NCI-H69 (cell line): ENCODE results near the gene CPNE7.
"Not testable (repeated sequence)": the region's sequence is repeated elsewhere in the genome, so short reads cannot be mapped to it uniquely, and the experiment has no call there.

ENCODE experiments used
- DNase-seq: peaks from one replicate; lab custom pipeline; 2025; lab: John Stamatoyannopoulos, UW

The CPNE7 gene

DNA sequence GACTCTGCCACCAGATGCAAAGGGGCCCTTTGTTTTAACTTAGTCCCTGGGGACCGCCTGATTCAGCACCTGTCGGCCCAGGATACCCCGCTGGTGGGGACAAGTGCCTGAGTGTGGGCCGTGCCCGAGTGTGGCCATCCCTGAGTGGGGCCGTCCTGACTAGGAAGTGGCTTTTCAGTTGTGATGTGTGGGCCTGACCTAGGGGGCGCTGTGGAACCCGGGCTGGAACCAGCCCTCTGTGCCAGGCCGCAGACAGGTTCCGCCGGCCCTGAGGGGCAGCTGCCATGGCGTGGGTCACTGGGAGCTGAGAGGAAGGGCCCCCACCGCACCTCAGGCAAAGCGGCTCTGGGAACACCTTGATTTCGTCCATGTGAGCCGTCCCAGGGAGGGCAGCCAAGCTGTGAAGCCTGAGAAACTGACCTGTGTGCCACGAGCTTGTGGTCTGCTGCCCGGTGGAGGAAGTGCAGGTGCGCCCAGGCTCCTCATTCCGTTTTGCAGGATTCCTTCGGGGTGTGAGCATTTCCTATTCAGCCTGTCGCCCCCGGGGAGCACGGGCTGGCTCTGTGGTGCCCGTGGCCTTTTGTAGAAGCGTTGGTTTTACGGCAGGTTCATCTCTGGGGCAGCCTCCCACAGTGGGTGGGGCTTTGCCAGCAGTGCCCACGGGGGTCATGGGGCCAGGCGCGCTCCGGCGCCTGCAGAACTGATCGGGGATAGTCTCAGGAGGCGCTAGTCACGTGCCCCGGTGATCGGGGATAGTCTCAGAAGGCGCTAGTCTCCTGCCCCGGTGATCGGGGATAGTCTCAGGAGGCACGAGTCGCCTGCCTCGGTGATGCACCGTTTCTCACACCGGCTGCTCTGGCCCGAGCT, 9.8 kb upstream of the CPNE7 start:
- peak; percentile 60 for DNase-seq

DNA sequence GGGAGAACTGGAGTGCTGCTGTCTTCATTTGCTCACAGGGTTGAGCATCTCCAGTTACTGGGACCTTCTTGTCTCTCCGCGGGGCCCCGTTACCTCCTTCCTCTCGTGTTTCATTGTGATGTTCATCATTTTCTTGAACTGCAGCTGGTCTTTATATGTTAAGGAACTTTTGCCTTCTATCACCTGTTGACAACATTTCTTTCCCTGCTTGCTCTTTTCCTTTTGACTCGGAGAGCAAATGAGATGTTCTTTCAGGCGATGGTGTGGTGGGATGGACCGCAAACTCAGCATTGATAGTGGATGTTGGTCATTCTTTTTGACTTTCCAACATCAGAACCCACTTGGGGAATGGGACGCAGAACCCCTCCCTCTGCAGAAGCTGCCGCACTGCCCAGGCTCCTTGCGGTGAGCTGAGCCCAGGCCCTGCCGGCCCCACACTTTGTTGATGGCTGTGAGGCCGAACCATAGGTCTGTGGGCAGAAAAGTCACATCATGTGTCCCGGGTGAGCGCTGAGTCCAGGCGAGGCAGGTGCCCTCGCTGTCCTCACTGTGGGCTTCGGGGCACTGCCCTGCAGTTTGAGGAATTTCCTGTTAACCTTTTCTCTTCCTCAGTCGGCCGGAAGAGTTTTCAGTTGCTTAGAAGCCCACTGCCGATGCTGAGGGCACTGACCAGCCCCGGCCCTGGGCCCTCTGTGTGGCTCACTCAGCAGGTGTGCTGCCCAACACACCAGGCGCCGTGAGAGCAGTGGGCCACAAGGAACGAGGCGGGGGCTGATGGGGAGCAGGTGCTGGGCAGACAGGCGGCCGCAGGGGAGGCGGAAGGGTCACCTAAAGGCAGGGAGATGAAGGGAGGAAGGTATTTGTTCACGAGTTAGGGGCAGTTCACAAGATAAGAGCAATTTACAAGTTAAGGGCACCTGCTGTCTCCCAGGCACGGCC, 7.6 kb upstream of the CPNE7 start:
- DNase-seq, result no peak

GRCh38 chr16:89569506-89570341, 5.8 kb upstream of the CPNE7 start:
- DNase-seq, result no peak

GRCh38 chr16:89570342-89570923, 5.1 kb upstream of the CPNE7 start:
- DNase-seq, result no peak

DNA sequence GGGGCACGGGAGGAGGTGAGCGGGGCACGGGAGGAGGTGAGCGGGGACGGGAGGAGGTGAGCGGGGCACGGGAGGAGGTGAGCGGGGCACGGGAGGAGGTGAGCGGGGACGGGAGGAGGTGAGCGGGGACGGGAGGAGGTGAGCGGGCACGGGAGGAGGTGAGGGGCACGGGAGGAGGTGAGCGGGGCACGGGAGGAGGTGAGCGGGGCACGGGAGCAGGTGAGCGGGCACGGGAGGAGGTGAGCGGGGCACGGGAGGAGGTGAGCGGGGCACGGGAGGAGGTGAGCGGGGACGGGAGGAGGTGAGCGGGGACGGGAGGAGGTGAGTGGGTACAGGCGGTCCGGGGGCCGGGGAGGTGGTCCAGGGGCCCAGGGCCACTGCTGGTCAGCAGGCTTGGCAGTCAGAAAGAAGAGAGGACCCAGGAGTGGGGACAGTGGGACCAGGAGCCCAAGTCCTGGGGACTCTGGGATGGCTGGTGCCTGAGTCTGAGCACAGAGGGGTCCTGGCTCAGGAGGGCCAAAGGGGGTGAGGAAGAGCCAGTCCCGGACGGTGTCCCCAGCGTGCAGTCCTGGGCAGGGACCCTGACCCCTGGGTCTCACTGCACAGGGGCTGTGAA, 4.5 kb upstream of the CPNE7 start:
- not testable (repeated sequence) for DNase-seq

DNA sequence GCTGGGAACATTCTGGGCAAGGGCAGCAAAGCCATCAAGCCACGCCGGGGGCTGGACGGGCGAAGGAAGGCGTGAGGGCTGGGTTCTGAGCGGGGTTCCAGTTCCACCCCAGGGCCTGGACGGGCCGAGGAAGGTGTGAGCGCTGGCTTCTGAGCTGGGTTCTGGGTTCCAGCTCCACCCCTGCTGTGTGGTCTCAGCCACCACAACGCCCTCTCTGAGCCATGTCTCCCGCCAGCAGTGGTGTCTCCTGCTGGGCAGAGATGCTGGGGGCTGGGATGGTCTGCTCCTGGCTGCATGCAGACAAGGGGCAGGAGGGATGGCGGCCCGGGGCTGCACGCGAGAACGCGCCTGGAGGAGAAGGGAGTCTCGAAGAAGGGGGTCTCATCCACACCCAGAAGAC, 3.9 kb upstream of the CPNE7 start:
- no peak for DNase-seq

DNA sequence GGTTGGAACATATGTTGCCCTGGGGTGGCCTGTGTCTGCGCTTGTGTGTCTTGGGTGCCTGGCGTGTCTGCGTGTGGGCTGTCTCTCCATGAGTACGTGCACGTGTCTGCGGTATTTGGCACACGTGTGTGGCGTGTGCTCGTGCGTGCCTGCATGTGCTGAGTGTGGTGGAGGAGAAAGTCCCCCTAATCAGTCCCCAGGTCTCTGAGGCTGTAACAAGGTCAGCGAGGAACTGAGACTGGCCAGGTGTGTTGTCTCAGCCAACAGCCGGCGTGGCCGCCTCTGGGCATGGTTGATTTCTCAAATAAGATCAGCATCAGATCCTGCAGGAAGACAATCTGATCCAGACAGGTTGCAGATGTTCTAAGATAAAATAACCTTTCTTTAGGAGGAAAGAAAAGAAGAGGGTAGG, 3.5 kb upstream of the CPNE7 start:
- no peak for DNase-seq

- no peak for DNase-seq
Measured at GRCh38 chr16:89572485-89573205, 2.9 kb upstream of the CPNE7 start.

DNA sequence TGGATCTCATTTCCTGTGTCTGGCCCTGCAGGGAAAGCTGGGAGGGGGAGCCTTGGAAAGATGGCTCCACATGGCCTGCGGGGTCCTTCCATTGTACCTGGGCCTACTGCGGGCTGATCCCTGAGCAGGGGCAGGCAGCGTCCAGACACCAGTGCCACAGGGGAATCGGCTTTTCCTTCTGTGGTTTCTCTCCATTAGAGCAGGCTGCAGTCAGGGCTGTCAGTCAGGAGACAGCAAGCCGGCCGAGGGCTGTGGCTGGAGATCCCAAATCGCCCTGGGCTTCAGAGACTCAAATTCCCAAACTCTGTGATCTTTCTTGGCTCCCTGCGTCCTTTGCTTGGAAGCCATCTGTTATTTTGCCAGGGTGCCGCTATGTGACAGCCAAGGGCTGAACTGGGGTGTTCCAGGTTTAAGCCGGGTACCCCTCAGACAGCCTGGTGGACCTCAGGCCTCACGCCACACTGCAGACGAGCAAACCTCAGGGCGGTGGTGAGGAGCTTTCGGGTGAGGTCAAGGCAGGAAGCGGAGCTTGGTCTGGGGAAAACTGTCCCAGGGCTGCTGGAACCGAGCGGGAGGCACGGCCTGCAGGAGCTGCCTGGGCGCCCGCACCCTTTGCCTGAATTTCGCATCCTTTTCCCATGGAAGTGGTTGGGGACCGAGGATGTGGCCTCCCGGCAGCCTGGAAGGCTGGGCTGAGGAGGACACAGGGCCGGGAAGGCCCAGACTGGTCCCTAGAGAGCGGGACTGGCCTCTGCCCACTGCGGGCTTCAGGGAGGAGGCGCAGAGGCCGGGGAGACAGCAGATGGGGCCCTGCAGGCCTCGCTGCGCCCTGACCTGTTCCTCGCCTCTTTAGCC, 1.5 kb upstream of the CPNE7 start:
- DNase-seq, result no peak

DNA sequence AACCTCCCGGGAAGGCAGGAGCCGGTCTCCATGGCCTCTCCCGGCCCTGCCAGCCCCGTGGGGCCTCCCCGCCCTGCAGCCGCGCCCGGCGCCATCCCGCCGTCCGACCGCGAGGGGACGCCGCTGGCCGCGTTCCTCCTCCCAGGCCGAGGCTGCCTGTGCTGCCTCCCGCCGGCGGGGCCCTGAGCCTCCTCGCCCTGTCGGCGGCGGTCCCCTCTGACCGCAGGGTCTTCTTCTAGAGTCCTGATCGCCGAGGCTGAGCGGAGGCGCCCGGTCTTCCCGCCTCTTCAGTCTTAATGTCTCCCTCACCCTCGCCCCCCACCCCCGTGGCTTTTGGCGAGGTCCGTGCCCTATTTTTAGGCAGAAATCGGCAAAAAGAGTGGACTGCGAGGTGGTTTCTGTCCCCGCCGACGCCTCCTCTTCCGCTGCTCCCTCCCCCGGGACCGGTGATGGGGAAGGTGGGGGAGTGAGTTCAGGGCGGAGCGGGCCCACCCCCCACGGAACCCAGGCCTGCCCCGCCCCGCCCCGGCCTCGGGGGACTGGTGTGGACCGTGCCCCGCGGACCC, 794 bp upstream of the CPNE7 start:
- no peak for DNase-seq

DNA sequence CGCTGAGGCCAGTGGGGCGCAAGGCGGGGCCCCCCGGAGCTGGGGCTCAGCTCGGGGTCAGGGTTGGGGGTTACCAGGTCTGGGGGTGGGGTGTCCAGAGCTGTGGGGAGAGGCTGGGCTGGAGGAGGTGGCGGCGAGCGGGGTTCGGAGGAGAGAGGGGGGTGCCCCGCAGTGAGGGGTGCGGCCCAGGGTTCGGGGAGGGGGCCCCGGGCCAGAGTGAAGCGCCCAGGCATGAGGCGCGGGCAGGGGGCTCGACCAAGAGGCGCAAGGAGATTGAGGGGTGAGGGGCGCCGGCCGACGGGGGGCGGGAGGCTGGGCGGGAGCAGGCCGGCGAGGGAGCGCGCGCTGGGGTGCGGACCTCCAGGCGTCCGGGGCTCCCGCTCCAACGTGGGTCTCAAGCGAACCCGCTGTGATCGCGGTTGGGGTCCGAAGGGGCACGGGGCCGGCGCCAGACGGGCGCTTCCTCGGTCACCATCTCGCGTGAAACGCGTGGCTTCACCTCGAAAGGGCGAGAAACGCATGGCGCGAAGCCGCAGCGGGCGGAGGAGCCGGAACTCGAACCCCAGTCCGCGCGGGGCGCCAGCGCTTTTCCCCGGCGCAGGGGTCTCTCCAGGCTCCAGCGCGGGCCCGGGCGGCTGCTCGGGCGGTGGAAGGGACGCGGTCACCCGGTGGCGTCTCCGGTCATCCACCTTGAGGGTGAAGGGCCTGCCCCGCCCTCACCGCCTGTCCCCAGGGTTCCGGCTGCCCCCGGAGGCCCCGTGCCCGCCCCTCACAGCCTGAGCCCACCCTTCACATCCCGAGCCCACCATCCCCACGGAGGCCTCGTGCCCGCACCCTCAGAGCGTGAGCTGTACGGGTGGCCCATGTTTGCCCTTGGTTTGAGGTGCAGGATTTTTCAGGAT, 846 bp downstream of the CPNE7 start:
- DNase-seq, result no peak

DNA sequence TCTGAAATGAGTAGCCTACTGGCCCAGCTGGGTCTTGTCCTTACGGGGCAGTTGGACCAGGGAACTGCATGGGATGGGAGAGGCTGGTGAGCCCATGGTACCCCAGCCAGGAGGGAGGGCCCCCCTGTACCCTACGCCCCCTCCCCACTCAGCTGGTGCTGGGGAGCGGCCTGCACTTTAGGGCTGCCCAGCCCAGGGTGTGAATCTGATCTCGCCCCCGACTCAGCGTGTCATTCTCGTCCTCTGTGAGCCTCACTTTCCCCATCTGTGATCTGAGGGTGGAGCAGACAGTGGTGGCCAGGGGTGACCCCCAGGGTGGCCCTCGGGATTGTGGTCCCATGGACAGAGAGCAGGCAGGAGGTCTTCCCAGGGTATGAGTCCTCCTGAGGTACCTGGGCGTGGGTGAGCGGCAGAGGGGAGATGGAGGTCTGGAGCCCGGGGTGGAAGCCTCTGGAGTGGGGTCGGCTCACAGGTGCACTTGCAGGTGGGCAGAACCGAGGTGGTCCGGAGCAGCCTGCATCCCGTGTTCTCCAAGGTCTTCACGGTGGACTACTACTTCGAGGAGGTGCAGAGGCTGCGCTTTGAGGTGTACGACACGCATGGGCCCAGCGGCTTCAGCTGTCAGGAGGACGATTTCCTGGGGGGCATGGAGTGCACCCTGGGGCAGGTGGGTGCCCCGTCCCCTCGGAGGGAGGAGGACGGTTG, 1.6 kb downstream of the CPNE7 start:
- DNase-seq, result no peak

DNA sequence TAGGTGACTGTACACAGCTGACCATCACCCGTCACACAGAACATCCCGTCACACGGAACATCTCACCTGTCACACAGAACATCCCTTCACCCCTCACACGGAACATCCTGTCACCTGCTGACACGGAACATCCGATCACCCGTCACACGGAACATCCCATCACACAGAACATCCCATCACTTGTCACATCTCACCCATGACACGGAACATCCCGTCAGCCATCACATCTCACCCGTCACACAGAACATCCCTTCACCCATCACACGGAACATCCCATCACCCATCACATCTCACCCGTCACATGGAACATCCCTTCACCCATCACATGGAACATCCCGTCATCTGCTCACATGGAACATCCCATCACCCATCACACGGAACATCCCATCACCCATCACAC, 3.8 kb downstream of the CPNE7 start:
- no peak for DNase-seq

DNA sequence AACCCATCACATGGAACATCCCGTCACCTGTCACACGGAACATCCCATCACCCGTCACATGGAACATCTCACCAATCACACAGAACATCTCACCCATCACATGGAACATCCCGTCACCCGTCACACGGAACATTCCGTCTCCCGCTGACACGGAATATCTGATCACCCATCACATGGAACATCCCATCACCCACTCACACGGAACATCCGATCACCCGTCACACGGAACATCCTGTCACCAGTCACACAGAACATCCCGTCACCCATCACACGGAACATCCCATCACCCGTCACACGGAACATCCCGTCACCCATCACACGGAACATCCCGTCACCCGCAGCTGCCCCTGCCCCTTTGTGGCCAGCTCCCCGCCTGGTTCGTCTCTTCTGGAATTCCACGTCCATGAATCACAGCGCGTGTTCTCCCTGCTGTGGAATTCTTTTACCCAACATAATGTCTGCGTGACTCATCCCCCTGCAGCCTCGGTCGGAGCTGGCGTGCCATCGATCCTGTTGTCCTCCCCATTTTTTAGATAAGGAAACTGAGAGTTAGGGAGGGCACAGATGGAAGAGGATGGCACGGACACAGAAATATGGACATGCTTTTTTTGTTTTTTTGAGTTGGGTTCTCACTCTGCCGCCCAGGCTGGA, 5.6 kb downstream of the CPNE7 start:
- DNase-seq, result no peak

GRCh38 chr16:89581861-89582563, 6.5 kb downstream of the CPNE7 start:
- no peak for DNase-seq

DNA sequence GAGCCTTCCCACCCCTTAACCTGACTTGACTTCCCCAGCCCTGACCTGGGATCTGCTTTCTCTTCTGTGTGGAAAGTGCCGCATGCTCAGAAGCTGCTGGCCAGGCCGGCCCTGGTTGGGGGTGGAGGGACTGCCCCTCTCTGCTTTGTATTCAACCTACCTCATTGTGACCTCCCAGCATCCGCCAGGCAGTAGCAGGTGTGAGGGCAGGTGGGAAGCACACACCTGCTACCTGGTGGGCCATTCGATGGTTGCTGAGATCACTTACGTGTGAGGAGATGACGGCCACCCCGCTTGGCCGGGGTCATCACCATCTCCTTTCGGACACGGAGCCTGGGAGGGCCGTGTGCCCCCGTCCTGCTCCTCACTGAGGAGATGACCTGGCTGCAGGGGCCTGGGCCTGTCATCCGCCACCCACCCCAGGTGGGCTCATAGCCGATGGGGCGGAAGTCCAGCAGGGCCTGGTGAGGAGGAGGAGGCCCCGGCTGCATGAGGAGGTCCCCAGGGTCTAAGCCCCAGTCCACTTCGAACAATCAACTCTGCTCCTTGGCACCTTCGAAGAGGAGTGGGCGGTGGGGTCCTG, 7.1 kb downstream of the CPNE7 start:
- no peak for DNase-seq
